NCI-H187 treated with DMSO at 0.1 percent for 48 hours (cell line): ENCODE measurements around the gene GUCY1A1.

Experiments
- DNase-seq: peaks from one replicate; lab custom pipeline; 2025; lab: John Stamatoyannopoulos, UW

The GUCY1A1 gene

GRCh38 chr4:155658681-155659064 is 8.0 kb upstream of the GUCY1A1 start:
- DNase-seq, result no peak

DNA sequence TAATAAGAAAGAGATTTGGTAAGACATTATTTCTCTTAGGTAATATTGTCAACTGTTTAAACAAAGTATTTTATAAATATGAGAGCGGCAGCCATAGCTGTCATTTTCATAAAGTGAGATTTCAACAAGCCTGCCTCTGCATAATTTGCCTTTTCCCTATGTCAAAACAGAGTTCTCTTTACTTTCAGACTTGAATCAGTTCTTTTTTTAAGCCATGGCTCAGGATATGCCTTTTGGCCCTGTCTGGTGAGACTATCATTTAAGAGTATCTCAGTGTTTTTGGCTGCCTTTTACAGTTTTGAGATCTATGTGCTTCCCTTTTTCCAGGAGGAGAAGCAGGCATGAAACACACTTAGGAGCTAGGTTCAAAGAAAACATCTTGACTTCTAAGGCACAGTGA is 7.5 kb upstream of the GUCY1A1 start:
- DNase-seq, result no peak

GRCh38 chr4:155660436-155660835 is 6.2 kb upstream of the GUCY1A1 start:
- DNase-seq, result no peak

- no peak for DNase-seq
Measured at GRCh38 chr4:155665054-155665453, 1.6 kb upstream of the GUCY1A1 start.

GRCh38 chr4:155667222-155667567 is 547 bp downstream of the GUCY1A1 start:
- DNase-seq, result no peak

GRCh38 chr4:155667568-155668511 is 1.2 kb downstream of the GUCY1A1 start:
- DNase-seq, result no peak

- DNase-seq, result no peak
Measured at GRCh38 chr4:155668707-155669220, 2.1 kb downstream of the GUCY1A1 start.

GRCh38 chr4:155672342-155672741 is 5.7 kb downstream of the GUCY1A1 start:
- no peak for DNase-seq

- DNase-seq, result no peak
Measured at GRCh38 chr4:155673453-155673979, 6.9 kb downstream of the GUCY1A1 start.

GRCh38 chr4:155674669-155675071 is 8.0 kb downstream of the GUCY1A1 start:
- DNase-seq, result no peak

- DNase-seq, result no peak
Measured at GRCh38 chr4:155675709-155676429, 9.2 kb downstream of the GUCY1A1 start.

GRCh38 chr4:155676430-155676825 is 9.8 kb downstream of the GUCY1A1 start:
- no peak for DNase-seq

DNA sequence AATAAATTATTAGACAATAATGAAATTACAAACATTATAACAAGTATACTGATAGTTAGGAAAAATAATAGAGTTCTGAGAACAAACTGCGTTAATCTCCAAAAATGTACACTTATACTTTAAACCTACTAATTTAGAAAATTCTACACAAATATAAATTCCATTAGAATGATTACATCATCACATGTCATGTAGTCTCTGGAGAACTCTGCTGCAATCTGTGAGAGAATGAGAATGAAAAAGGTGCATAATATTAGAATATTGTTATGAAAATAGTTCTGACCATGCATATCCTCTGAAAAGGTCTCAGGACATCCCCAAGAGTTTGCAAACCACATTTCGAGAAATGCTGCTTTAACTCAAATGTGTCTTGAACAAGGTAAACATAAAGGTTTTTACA is 11.4 kb downstream of the GUCY1A1 start:
- DNase-seq, result no peak

- no peak for DNase-seq
Measured at GRCh38 chr4:155679343-155679742, 12.7 kb downstream of the GUCY1A1 start.

DNA sequence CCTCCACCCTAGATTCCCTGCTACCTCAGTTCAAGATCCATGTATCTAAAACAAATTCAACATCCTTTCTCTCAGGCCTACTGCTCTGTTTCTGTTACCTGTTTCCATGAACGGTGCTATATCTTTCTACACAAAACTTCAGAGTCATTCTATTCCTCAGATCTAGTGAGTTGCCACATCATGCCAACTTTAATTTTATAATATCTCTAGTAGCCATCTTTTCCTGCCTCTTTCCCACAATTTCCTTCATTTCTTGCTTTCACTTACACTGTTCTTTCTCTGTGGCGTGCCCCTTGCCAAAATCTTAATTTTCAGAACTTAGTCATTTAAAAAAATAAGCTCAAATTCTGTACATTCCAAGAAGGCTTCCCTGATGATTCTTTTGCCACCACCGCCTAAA is 15.2 kb downstream of the GUCY1A1 start:
- DNase-seq, result no peak

GRCh38 chr4:155684423-155684822 is 17.8 kb downstream of the GUCY1A1 start:
- no peak for DNase-seq

GRCh38 chr4:155684892-155685541 is 18.4 kb downstream of the GUCY1A1 start:
- no peak for DNase-seq

- DNase-seq, result no peak
Measured at GRCh38 chr4:155687380-155687982, 20.8 kb downstream of the GUCY1A1 start.

GRCh38 chr4:155688211-155688610 is 21.6 kb downstream of the GUCY1A1 start:
- DNase-seq, result no peak

DNA sequence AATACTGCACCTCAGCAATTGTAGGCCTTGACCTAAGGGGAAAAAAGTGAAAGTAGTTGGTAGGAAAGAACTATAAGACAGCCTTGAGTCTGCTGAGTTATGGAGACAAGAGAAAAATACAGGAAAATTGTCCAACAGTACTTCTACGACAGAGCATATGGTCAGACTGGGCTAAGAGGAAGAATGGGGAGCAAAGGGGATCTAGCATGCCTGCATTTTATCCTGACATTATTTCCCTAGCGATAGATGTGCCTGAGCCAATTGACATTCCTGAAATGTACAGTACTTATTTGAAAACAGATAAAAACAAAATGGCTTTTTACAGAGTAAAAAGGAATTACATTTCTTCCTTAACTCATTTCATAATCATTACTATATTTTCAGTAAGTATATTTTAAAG is 22.2 kb downstream of the GUCY1A1 start:
- DNase-seq, result no peak

DNA sequence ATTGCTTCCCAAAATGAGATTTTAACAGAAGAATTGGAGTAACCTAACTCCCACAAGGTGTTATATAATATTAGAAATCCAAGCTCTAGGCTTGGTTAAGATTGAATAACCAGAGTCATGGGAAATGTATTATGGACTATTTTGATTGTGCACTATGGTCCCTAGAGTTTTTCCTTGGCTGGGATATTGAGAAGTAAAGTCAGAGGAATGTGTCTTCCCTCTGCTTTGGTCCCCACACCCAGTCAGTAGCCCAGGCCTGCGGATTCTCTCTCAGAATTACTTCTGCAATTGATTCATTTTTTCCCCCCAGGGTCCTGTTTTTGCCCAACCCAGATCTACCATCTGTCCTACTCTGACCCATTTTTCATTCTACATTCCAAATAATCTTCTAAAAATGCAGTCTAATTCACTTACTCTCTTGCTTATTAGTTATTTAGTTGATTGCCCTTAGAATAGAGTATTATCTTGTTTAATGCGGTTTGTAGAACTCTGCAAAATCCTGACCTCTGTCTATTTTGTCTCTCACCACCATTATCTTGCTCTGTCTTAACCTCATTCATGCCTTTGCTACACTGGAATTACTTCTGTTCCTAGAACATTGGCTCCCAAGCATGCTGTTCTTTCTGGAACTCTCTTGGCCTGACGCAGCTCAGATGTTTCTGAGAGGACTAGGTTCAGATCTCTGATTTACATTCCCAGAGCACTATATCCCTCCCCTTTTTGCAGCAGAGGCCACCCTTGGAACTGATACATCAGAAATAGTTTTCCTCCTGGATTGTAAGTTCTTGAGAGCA is 23.6 kb downstream of the GUCY1A1 start:
- no peak for DNase-seq
